ENCODE measurements around the gene P2RY1. TPM values are rescaled to one million over a fixed set of nuclear protein-coding genes. Genes with fewer than 3 reads are reported as not detected.
"Not testable (repeated sequence)": the region's sequence is repeated elsewhere in the genome, so short reads cannot be mapped to it uniquely, and the experiment has no call there.

P2RY1 gene
- polyA plus RNA-seq, 4 donors, result 0.27 to 19.9 (median 1.6) TPM

DNA sequence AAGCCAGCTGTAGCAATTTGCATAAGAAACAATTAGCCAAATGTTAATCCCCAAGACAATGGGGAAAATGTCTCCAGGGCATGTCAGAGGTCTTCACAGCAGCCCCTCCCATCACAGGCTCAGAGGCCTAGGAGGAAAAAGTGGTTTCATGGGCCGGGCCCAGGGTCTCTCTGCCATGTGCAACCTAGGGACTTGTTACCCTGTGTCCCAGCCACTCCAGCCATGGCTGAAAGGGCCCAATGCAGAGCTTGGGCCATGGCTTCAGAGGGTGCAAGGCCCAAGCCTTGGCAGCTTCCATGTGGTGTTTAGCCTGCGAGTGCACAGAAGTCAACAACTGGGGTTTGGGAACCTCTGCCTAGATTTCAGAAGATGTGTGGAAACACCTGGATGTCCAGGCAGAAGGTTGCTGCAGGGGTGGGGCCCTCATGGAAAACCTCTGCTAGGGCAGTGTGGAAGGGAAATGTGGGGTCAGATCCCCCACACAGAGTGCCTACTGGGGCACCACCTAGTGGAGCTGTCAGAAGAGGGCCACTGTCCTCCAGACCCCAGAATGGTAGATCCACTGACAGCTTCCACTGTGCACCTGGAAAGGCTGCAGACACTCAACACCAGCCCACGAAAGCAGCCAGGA lies 11.8 kb downstream of the P2RY1 start:
- not testable (repeated sequence) for DNase-seq; FAIRE-seq; H3K36me3 ChIP-seq (ENCODE audit: control insufficient read depth in 3 of 3, insufficient read depth in 2 of 3, low read depth in 1 of 3, low read length in 3 of 3); H3K27ac ChIP-seq (ENCODE audit: low read depth in 1 of 3, low read length in 2 of 3); H3K27me3 ChIP-seq (ENCODE audit: control insufficient read depth in 3 of 3, insufficient read depth in 3 of 3, low read length in 3 of 3); H3K4me3 ChIP-seq (ENCODE audit: low read depth in 1 of 3, low read length in 3 of 3)
- WGBS, 3 donors, result 88 to 92% (median 90%) methylated on average over 3 of the region's 3 CpGs
- Histone ChIP-seq H3K4me1 (ENCODE audit: control insufficient read depth in 3 of 3, insufficient read depth in 2 of 3, low read depth in 1 of 3, low read length in 2 of 3) (peaks cover 0 to 11% (median 0%) of the 10 kb centered on the region in 3 donors), H3K9me3 (ENCODE audit: control insufficient read depth in 2 of 2, insufficient read depth in 1 of 2, low read depth in 1 of 2, low read length in 1 of 2) (peaks cover 0 to 16% of the 10 kb centered on the region in 2 donors)

- H3K27ac ChIP-seq (ENCODE audit: low read depth in 1 of 3, low read length in 2 of 3); FAIRE-seq; H3K36me3 ChIP-seq (ENCODE audit: control insufficient read depth in 3 of 3, insufficient read depth in 2 of 3, low read depth in 1 of 3, low read length in 3 of 3); H3K27me3 ChIP-seq (ENCODE audit: control insufficient read depth in 3 of 3, insufficient read depth in 3 of 3, low read length in 3 of 3); DNase-seq; H3K4me3 ChIP-seq (ENCODE audit: low read depth in 1 of 3, low read length in 3 of 3): not testable (repeated sequence)
- Histone ChIP-seq H3K4me1 (ENCODE audit: control insufficient read depth in 3 of 3, insufficient read depth in 2 of 3, low read depth in 1 of 3, low read length in 2 of 3) (peaks cover 0 to 11% (median 0%) of the 10 kb centered on the region in 3 donors), H3K9me3 (ENCODE audit: control insufficient read depth in 2 of 2, insufficient read depth in 1 of 2, low read depth in 1 of 2, low read length in 1 of 2) (peaks cover 0 to 16% of the 10 kb centered on the region in 2 donors)
- WGBS, 3 donors, result 86 to 100% (median 98%) methylated on average over 1 of the region's 1 CpG
These were observed 12.7 kb downstream of the P2RY1 start for GRCh38 chr3:152847599-152847998.

DNA sequence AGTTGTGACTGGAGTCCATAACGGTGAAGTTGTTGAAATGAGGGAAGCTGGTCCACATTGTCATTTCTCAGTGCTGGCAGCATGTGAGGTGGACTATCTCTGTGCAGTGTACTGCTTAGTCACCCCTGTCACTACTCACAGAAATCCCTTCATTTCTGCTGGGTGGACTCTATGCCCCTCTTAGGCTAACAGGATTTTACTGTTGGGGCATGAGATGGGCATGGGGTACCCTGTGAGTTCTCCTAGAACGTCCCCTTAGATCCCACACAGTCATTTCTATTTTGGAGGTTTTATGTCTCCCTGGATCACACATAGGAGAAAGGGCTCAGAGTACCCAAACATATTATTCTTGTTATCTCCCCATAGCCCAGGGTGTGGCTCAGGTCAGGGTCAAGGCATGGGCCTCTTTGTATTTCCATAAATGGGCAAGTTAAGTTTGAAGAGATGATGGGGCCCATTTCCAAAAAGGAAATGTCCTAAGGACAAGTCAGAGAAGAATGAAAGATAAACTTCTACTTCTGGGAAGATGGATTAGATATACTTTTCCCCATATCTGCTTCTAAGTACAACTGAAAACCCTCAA lies 15.2 kb downstream of the P2RY1 start:
- peaks cover 0 to 16% of the 10 kb centered on the region in 2 donors for H3K9me3 ChIP-seq (ENCODE audit: control insufficient read depth in 2 of 2, insufficient read depth in 1 of 2, low read depth in 1 of 2, low read length in 1 of 2)
- FAIRE-seq (no peak), DNase-seq (no peak)
- no peak overlapping the region for H3K27ac ChIP-seq (ENCODE audit: low read depth in 1 of 3, low read length in 2 of 3)
- WGBS, 3 donors, result 72 to 91% (median 87%) methylated on average over 2 of the region's 2 CpGs
- no peaks in the 10 kb centered on the region for H3K4me1 ChIP-seq (ENCODE audit: control insufficient read depth in 3 of 3, insufficient read depth in 2 of 3, low read depth in 1 of 3, low read length in 2 of 3)
- H3K36me3 ChIP-seq (ENCODE audit: control insufficient read depth in 3 of 3, insufficient read depth in 2 of 3, low read depth in 1 of 3, low read length in 3 of 3), result no peaks in the 10 kb centered on the region
- no peak overlapping the region for H3K4me3 ChIP-seq (ENCODE audit: low read depth in 1 of 3, low read length in 3 of 3)
- H3K27me3 ChIP-seq (ENCODE audit: control insufficient read depth in 3 of 3, insufficient read depth in 3 of 3, low read length in 3 of 3), result no peaks in the 10 kb centered on the region

DNA sequence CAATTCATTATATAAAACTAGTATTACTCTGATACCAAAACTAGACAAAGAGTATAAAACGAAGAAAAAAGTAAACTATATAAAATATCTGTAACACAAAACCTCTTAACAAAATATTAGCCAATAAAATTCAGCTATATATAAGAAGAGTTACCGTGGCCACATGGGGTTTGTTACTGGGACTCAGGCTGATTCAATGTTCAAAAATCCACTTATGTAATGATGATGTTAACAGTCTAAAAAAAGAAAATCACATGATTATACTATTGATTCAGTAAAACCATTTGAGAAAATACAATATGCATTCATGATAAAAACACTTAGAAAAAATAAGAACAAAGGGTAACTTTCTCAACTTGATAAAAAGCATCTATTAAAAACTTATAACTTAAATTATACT lies 18.3 kb downstream of the P2RY1 start:
- 68 to 84% (median 78%) methylated on average over 2 of the region's 2 CpGs for WGBS, 3 donors
- no peaks in the 10 kb centered on the region for H3K9me3 ChIP-seq (ENCODE audit: control insufficient read depth in 2 of 2, insufficient read depth in 1 of 2, low read depth in 1 of 2, low read length in 1 of 2)
- no peaks in the 10 kb centered on the region for H3K27me3 ChIP-seq (ENCODE audit: control insufficient read depth in 3 of 3, insufficient read depth in 3 of 3, low read length in 3 of 3)
- H3K36me3 ChIP-seq (ENCODE audit: control insufficient read depth in 3 of 3, insufficient read depth in 2 of 3, low read depth in 1 of 3, low read length in 3 of 3), result no peaks in the 10 kb centered on the region
- FAIRE-seq (no peak), DNase-seq (no peak)
- H3K27ac ChIP-seq (ENCODE audit: low read depth in 1 of 3, low read length in 2 of 3), result no peak overlapping the region
- no peak overlapping the region for H3K4me3 ChIP-seq (ENCODE audit: low read depth in 1 of 3, low read length in 3 of 3)
- H3K4me1 ChIP-seq (ENCODE audit: control insufficient read depth in 3 of 3, insufficient read depth in 2 of 3, low read depth in 1 of 3, low read length in 2 of 3), result no peaks in the 10 kb centered on the region

DNA sequence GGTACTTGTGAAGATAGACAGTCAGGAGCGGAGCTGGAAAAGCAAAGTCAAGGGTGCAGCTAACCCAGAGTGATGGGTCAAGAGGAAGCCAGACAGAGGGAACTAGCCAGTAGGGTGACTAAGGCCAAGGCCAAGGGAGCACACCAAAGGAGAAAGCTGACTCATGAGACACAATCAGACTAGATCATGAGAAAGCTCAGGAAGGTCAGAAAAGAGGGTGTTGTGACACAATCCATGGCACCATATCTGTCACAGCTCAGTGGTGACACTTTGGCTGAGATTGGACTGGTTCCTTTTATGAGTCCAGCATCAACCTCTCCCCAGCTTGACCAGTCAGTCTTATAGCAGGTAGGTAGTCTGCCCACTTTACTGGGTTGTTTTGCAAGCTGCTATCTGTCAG lies 22.2 kb downstream of the P2RY1 start:
- H3K27ac ChIP-seq (ENCODE audit: low read depth in 1 of 3, low read length in 2 of 3), result no peak overlapping the region
- FAIRE-seq (no peak), DNase-seq (no peak)
- no peaks in the 10 kb centered on the region for H3K36me3 ChIP-seq (ENCODE audit: control insufficient read depth in 3 of 3, insufficient read depth in 2 of 3, low read depth in 1 of 3, low read length in 3 of 3)
- no peaks in the 10 kb centered on the region for H3K4me1 ChIP-seq (ENCODE audit: control insufficient read depth in 3 of 3, insufficient read depth in 2 of 3, low read depth in 1 of 3, low read length in 2 of 3)
- 93 to 100% (median 100%) methylated on average over 1 of the region's 1 CpG for WGBS, 3 donors
- no peaks in the 10 kb centered on the region for H3K9me3 ChIP-seq (ENCODE audit: control insufficient read depth in 2 of 2, insufficient read depth in 1 of 2, low read depth in 1 of 2, low read length in 1 of 2)
- H3K4me3 ChIP-seq (ENCODE audit: low read depth in 1 of 3, low read length in 3 of 3), result no peak overlapping the region
- no peaks in the 10 kb centered on the region for H3K27me3 ChIP-seq (ENCODE audit: control insufficient read depth in 3 of 3, insufficient read depth in 3 of 3, low read length in 3 of 3)

DNA sequence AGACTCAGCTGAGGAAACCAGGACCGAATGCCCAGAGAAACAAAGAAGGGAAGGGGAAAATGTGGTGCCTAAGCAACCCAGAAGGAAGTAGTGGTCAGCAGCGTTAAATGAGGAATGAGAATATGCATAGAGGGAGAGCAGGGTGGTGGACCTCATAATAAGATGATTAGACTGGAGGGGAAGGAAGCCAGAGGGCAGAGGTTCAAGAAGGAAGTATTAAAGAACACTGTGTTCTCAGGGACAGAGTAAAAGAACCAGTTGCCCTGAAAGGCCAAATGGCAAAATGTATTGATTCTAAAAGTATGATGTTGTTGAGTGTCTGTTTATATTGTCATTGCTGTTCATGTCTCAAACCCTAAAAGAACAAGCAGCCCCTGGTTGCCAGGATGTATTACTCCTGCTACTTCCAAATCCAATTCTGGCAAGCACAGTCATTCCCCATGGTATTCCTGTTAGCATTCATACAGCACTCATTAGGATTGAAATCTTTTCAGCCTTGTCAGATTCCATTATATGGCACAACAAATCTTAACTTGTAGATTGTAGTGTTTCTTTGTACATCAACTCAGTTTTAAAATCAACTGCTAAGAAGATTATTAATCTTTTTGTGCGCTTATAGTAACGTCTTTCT lies 23.4 kb downstream of the P2RY1 start:
- FAIRE-seq (no peak), DNase-seq (no peak)
- no peaks in the 10 kb centered on the region for H3K9me3 ChIP-seq (ENCODE audit: control insufficient read depth in 2 of 2, insufficient read depth in 1 of 2, low read depth in 1 of 2, low read length in 1 of 2)
- no peak overlapping the region for H3K4me3 ChIP-seq (ENCODE audit: low read depth in 1 of 3, low read length in 3 of 3)
- H3K27ac ChIP-seq (ENCODE audit: low read depth in 1 of 3, low read length in 2 of 3), result no peak overlapping the region
- no peaks in the 10 kb centered on the region for H3K36me3 ChIP-seq (ENCODE audit: control insufficient read depth in 3 of 3, insufficient read depth in 2 of 3, low read depth in 1 of 3, low read length in 3 of 3)
- no peaks in the 10 kb centered on the region for H3K27me3 ChIP-seq (ENCODE audit: control insufficient read depth in 3 of 3, insufficient read depth in 3 of 3, low read length in 3 of 3)
- no peaks in the 10 kb centered on the region for H3K4me1 ChIP-seq (ENCODE audit: control insufficient read depth in 3 of 3, insufficient read depth in 2 of 3, low read depth in 1 of 3, low read length in 2 of 3)
- 82 to 88% (median 85%) methylated on average over 4 of the region's 4 CpGs for WGBS, 3 donors

- no peaks in the 10 kb centered on the region for H3K4me1 ChIP-seq (ENCODE audit: control insufficient read depth in 3 of 3, insufficient read depth in 2 of 3, low read depth in 1 of 3, low read length in 2 of 3)
- FAIRE-seq (no peak), DNase-seq (no peak)
- no peaks in the 10 kb centered on the region for H3K36me3 ChIP-seq (ENCODE audit: control insufficient read depth in 3 of 3, insufficient read depth in 2 of 3, low read depth in 1 of 3, low read length in 3 of 3)
- H3K4me3 ChIP-seq (ENCODE audit: low read depth in 1 of 3, low read length in 3 of 3), result no peak overlapping the region
- no peaks in the 10 kb centered on the region for H3K27me3 ChIP-seq (ENCODE audit: control insufficient read depth in 3 of 3, insufficient read depth in 3 of 3, low read length in 3 of 3)
- H3K27ac ChIP-seq (ENCODE audit: low read depth in 1 of 3, low read length in 2 of 3), result no peak overlapping the region
- WGBS, 3 donors, result 87 to 96% (median 93%) methylated on average over 1 of the region's 1 CpG
- no peaks in the 10 kb centered on the region for H3K9me3 ChIP-seq (ENCODE audit: control insufficient read depth in 2 of 2, insufficient read depth in 1 of 2, low read depth in 1 of 2, low read length in 1 of 2)
These were observed 25.8 kb downstream of the P2RY1 start for GRCh38 chr3:152860736-152861135.

GRCh38 chr3:152865668-152866245 lies 30.8 kb downstream of the P2RY1 start:
- H3K27me3 ChIP-seq (ENCODE audit: control insufficient read depth in 3 of 3, insufficient read depth in 3 of 3, low read length in 3 of 3), result no peaks in the 10 kb centered on the region
- no peak for DNase-seq
- FAIRE-seq, result no peak
- no peak overlapping the region for H3K27ac ChIP-seq (ENCODE audit: low read depth in 1 of 3, low read length in 2 of 3)
- no peaks in the 10 kb centered on the region for H3K9me3 ChIP-seq (ENCODE audit: control insufficient read depth in 2 of 2, insufficient read depth in 1 of 2, low read depth in 1 of 2, low read length in 1 of 2)
- no peak overlapping the region for H3K4me3 ChIP-seq (ENCODE audit: low read depth in 1 of 3, low read length in 3 of 3)
- no peaks in the 10 kb centered on the region for H3K36me3 ChIP-seq (ENCODE audit: control insufficient read depth in 3 of 3, insufficient read depth in 2 of 3, low read depth in 1 of 3, low read length in 3 of 3)
- no peaks in the 10 kb centered on the region for H3K4me1 ChIP-seq (ENCODE audit: control insufficient read depth in 3 of 3, insufficient read depth in 2 of 3, low read depth in 1 of 3, low read length in 2 of 3)

Measured in small intestine (tissue), 7 donors.